SK-N-SH (cell line): ENCODE results near the gene ALG13. TPM values are rescaled to one million over a fixed set of nuclear protein-coding genes. Genes with fewer than 3 reads are reported as not detected.

Source experiments
- CTCF ChIA-PET: fragments of 300-600, 350-600 bp; formaldehyde crosslinking; extraction: SDS; loops from one replicate; lab custom pipeline; 2021; lab: Yijun Ruan, JAX
- POLR2A ChIA-PET: fragments of 350-600 bp; sonication (Branson Sonifier 250); formaldehyde crosslinking; extraction: SDS; loops from one replicate; lab custom pipeline; 2020; ENCODE audit warnings: antibody characterized with exemption, inconsistent platforms; lab: Yijun Ruan, JAX
- DNase-seq: peaks from one replicate; pipeline ENCODE4 v3.0.0; 2012
- H2AFZ ChIP-seq: fragments of 200-600 bp; sonication (generic); 2 replicates; pipeline ENCODE4 v1.8.1; 2016; ENCODE audit warnings: antibody characterized with exemption, mild to moderate bottlenecking, low read depth
- H3F3A ChIP-seq: fragments of 200-600 bp; sonication (generic); replicated peaks from 2 replicates; pipeline ENCODE3; 2016; ENCODE audit warnings: antibody characterized with exemption, mild to moderate bottlenecking; ENCODE audit not compliant: insufficient read depth
- H3K27ac ChIP-seq, 2 experiments: fragments of 200-500 bp in 1 of 2; fragments of 200-600 bp in 1 of 2; sonication (Bioruptor generic) in 1 of 2; sonication (generic), shearing (Covaris generic) in 1 of 2; 2 replicates each; pipeline versions ENCODE4 v1.5.1 to v1.6.1; 2014 to 2016; ENCODE audit warnings: low read depth in 2 of 2, inconsistent platforms in 1 of 2, low read length in 1 of 2, mild to moderate bottlenecking in 1 of 2, mixed read lengths in 1 of 2
- H3K27me3 ChIP-seq: fragments of 200-600 bp; sonication (generic), shearing (Covaris generic); 2 replicates; pipeline ENCODE4 v1.6.1; 2016; ENCODE audit warnings: mixed run types; ENCODE audit not compliant: insufficient read depth
- H3K36me3 ChIP-seq, 2 experiments: fragments of 200-500 bp in 1 of 2; fragments of 200-600 bp in 1 of 2; sonication (Bioruptor generic) in 1 of 2; sonication (generic) in 1 of 2; replicated peaks in 1 of 2; 2 replicates each; pipeline versions ENCODE3 to v1.5.1; 2014 to 2016; ENCODE audit warnings: low read length in 1 of 2, mild to moderate bottlenecking in 1 of 2; ENCODE audit not compliant: insufficient read depth in 2 of 2, control insufficient read depth in 1 of 2
- H3K4me1 ChIP-seq, 2 experiments: fragments of 200-500 bp in 1 of 2; fragments of 200-600 bp in 1 of 2; sonication (Bioruptor generic) in 1 of 2; sonication (generic), shearing (Covaris generic) in 1 of 2; 2 replicates each; pipeline versions ENCODE4 v1.5.1 to v1.6.1; 2014 to 2016; ENCODE audit warnings: low read depth in 1 of 2, low read length in 1 of 2, mixed run types in 1 of 2; ENCODE audit not compliant: insufficient read depth in 2 of 2, control insufficient read depth in 1 of 2
- H3K4me2 ChIP-seq: fragments of 200-600 bp; sonication (generic), shearing (Covaris generic); 2 replicates; pipeline ENCODE4 v1.6.1; 2017; ENCODE audit warnings: mixed run types
- H3K4me3 ChIP-seq, 2 experiments: fragments of 200-500 bp in 1 of 2; fragments of 200-600 bp in 1 of 2; sonication (Bioruptor generic) in 1 of 2; sonication (generic), shearing (Covaris generic) in 1 of 2; 2 replicates each; pipeline versions ENCODE4 v1.5.1 to v1.8.1; 2014 to 2016; ENCODE audit warnings: low read depth in 2 of 2, inconsistent platforms in 1 of 2, low read length in 1 of 2, mild to moderate bottlenecking in 1 of 2, mixed read lengths in 1 of 2, moderate library complexity in 1 of 2
- H3K79me2 ChIP-seq: fragments of 200-600 bp; sonication (generic); 2 replicates; pipeline ENCODE4 v1.8.1; 2017; ENCODE audit warnings: mild to moderate bottlenecking; ENCODE audit not compliant: insufficient read depth
- H3K9ac ChIP-seq: fragments of 200-600 bp; sonication (generic); 2 replicates; pipeline ENCODE4 v1.6.1; 2017; ENCODE audit warnings: mixed run types
- H3K9me2 ChIP-seq: fragments of 200-600 bp; sonication (generic); 2 replicates; pipeline ENCODE4 v1.6.1; 2017; ENCODE audit warnings: mixed run types
- H3K9me3 ChIP-seq: fragments of 200-600 bp; sonication (generic); 2 replicates; pipeline ENCODE4 v1.6.1; 2017; ENCODE audit warnings: mixed run types, mild to moderate bottlenecking, moderate library complexity
- H4K20me1 ChIP-seq: fragments of 200-600 bp; sonication (generic); 2 replicates; pipeline ENCODE4 v1.6.1; 2017; ENCODE audit warnings: mild to moderate bottlenecking, mixed run types; ENCODE audit not compliant: insufficient read depth
- CHD2 ChIP-seq: fragments of 150-350 bp; IDR thresholded peaks from 2 replicates; pipeline ENCODE4 v1.6.1; 2018; ENCODE audit warnings: low read length; ENCODE audit not compliant: partially characterized antibody
- CTCF ChIP-seq: fragments of 200-600 bp; sonication (generic); IDR thresholded peaks from 2 replicates; pipeline ENCODE4 v1.6.1; 2017; ENCODE audit warnings: antibody characterized with exemption, mild to moderate bottlenecking, moderate library complexity
- FOSL2 ChIP-seq: IDR thresholded peaks from 2 replicates; pipeline ENCODE4 v1.4.0; 2012; ENCODE audit warnings: low read depth, mild to moderate bottlenecking, moderate library complexity, borderline replicate concordance
- FOXM1 ChIP-seq: IDR thresholded peaks from 2 replicates; pipeline ENCODE4 v1.4.0; 2012; ENCODE audit warnings: low read depth, mild to moderate bottlenecking
- IRF3 ChIP-seq: fragments of 150-350 bp; IDR thresholded peaks from 2 replicates; pipeline ENCODE4 v1.6.1; 2016; ENCODE audit warnings: mild to moderate bottlenecking, low read depth, low read length
- NRF1 ChIP-seq: IDR thresholded peaks from 2 replicates; pipeline ENCODE4 v1.6.1; 2012; ENCODE audit warnings: low read depth, mild to moderate bottlenecking, low read length
- PBX3 ChIP-seq: IDR thresholded peaks from 2 replicates; pipeline ENCODE4; 2012
- POLR2AphosphoS5 ChIP-seq: IDR thresholded peaks from 2 replicates; pipeline ENCODE4 v1.6.1; 2012; ENCODE audit warnings: low read depth, low read length
- RCOR1 ChIP-seq: fragments of 150-350 bp; IDR thresholded peaks from 2 replicates; pipeline ENCODE4 v1.6.1; 2017; ENCODE audit warnings: antibody characterized with exemption, low read length
- REST ChIP-seq: IDR thresholded peaks from 2 replicates; pipeline ENCODE4 v1.6.1; 2012; ENCODE audit warnings: mild to moderate bottlenecking, low read depth, low read length, moderate library complexity
- USF1 ChIP-seq: IDR thresholded peaks from 2 replicates; pipeline ENCODE4 v1.4.0; 2012; ENCODE audit warnings: low read depth, borderline replicate concordance
- WGBS: methylation state at CpG from one replicate; pipeline ENCODE4 v1.1.6; 2017; ENCODE audit warnings: low lambda C conversion rate; 5-methylcytosine and 5-hydroxymethylcytosine counted together
- polyA plus RNA-seq, 3 experiments: library from polyadenylated mRNA; depleted of rRNA; stranded (reverse); fragments of >200 nt; gene quantifications; 2 replicates each; pipeline ENCODE4 v1.2.3, GENCODE V29; 2012

ALG13 gene
- polyA plus RNA-seq, 1 of the 3 experiments (the other 2 are of a cell fraction), result 76.7 TPM

- WGBS, result 97% methylated on average over 6 of the region's 7 CpGs
- POLR2A ChIA-PET, result no interaction called here
These were observed 14.4 kb downstream of the ALG13 start for GRCh38 chrX:111695297-111695880.

More at GRCh38 chrX:111695297-111695880, 14.4 kb downstream of the ALG13 start:
- no peaks in the 10 kb centered on the region for H3K9me3 ChIP-seq
- no peaks in the 10 kb centered on the region for H3K9me2 ChIP-seq
- DNase-seq, result no peak
- H3K79me2 ChIP-seq, result no peaks in the 10 kb centered on the region
- no peaks in the 10 kb centered on the region for H3K4me1 ChIP-seq
- no peaks in the 10 kb centered on the region for H3K27me3 ChIP-seq
- CTCF ChIA-PET, result no interaction called here
- no peak for TF ChIP-seq RCOR1
- no peak for TF ChIP-seq REST
- TF ChIP-seq POLR2AphosphoS5, result no peak
- no peak for TF ChIP-seq PBX3
- no peak for TF ChIP-seq NRF1
- no peak for TF ChIP-seq IRF3
- no peak for TF ChIP-seq FOSL2
- no peak for TF ChIP-seq CTCF
- TF ChIP-seq FOXM1, result no peak
- no peak for TF ChIP-seq CHD2
- TF ChIP-seq USF1, result no peak
- no peak overlapping the region for H3K4me2 ChIP-seq
- no peaks in the 10 kb centered on the region for H4K20me1 ChIP-seq
- H3K9ac ChIP-seq, result no peak overlapping the region
- no peak overlapping the region for H3K4me3 ChIP-seq
- H3K27ac ChIP-seq, result no peak overlapping the region
- H3F3A ChIP-seq, result peaks cover 10% of the 10 kb centered on the region
- H2AFZ ChIP-seq, result no peak overlapping the region
- H3K36me3 ChIP-seq, result peaks cover 16 to 48% of the 10 kb centered on the region in 2 experiments
